Natural killer cell (primary cell): ENCODE data around the gene LGR5. TPM values are rescaled to one million over a fixed set of nuclear protein-coding genes. Genes with fewer than 3 reads are reported as not detected.

ENCODE experiments used
- ATAC-seq, 3 donors: fragments of 150-1000 bp in 2 of 3; fragments of 200-7000 bp in 1 of 3; cut with Tn5 transposase; 1 replicate in 1 of 3; 2 replicates in 2 of 3; pipeline ENCODE4 v1.10.0; 2021; ENCODE audit warnings: mild to moderate bottlenecking in 2 of 3, moderate library complexity in 2 of 3
- DNase-seq, 2 donors: peaks; one replicate each; pipeline versions ENCODE4 v3.0.0 to v3.0.0-alpha.2; 2013 to 2021; ENCODE audit warnings: mixed read lengths in 1 of 2
- H3K27ac ChIP-seq: one replicate; pipeline ENCODE4 v1.5.1; 2013; ENCODE audit warnings: mild to moderate bottlenecking, low read length
- H3K27me3 ChIP-seq: one replicate; pipeline ENCODE4 v1.6.1; 2013; ENCODE audit warnings: low read length; ENCODE audit not compliant: control insufficient read depth, insufficient read depth
- H3K36me3 ChIP-seq: one replicate; pipeline ENCODE4 v1.6.1; 2013; ENCODE audit warnings: low read length; ENCODE audit not compliant: control insufficient read depth, insufficient read depth
- H3K4me1 ChIP-seq: one replicate; pipeline ENCODE4 v1.6.1; 2013; ENCODE audit warnings: low read length; ENCODE audit not compliant: control insufficient read depth, insufficient read depth
- H3K4me3 ChIP-seq: one replicate; pipeline ENCODE4 v1.5.1; 2013; ENCODE audit warnings: low read length
- H3K9me3 ChIP-seq: one replicate; pipeline ENCODE4 v1.6.1; 2013; ENCODE audit warnings: low read length; ENCODE audit not compliant: control insufficient read depth, insufficient read depth
- H3K27ac Mint-ChIP-seq, 2 donors: one replicate each; pipeline ENCODE4 v1.8.0; 2022; ENCODE audit warnings: mild to moderate bottlenecking in 2 of 2, mixed read lengths in 2 of 2, moderate library complexity in 1 of 2
- H3K27me3 Mint-ChIP-seq, 2 donors: one replicate each; pipeline ENCODE4 v1.8.0; 2022; ENCODE audit warnings: low read depth in 2 of 2, mixed read lengths in 2 of 2
- H3K36me3 Mint-ChIP-seq: one replicate; pipeline ENCODE4 v1.8.0; 2022; ENCODE audit warnings: mixed read lengths
- H3K4me1 Mint-ChIP-seq, 2 donors: one replicate each; pipeline ENCODE4 v1.8.0; 2022; ENCODE audit warnings: mixed read lengths in 2 of 2
- H3K4me3 Mint-ChIP-seq: one replicate; pipeline ENCODE4 v1.8.0; 2022; ENCODE audit warnings: mild to moderate bottlenecking, moderate library complexity, mixed read lengths
- H3K9me3 Mint-ChIP-seq, 2 donors: one replicate each; pipeline ENCODE4 v1.8.0; 2022; ENCODE audit warnings: mixed read lengths in 2 of 2
- CTCF ChIP-seq: fragments of 200-600 bp; IDR thresholded peaks from one replicate; pipeline ENCODE4 v1.8.0; 2022; ENCODE audit warnings: antibody characterized with exemption
- WGBS: methylation state at CpG from one replicate; pipeline ENCODE4 v1.1.7; 2013; ENCODE audit warnings: missing lambda C conversion rate; ENCODE audit not compliant: insufficient coverage; 5-methylcytosine and 5-hydroxymethylcytosine counted together
- intact Hi-C: fragments of 100-400 bp; cut with micrococcal nuclease; formaldehyde crosslinking; loops from one replicate; pipeline ENCODE4 v1.14.2; 2022
- total RNA-seq, 4 donors: library from RNA; stranded (reverse); fragments of 120-200 nt in 1 of 4; gene quantifications; one replicate each; pipeline versions ENCODE4 v1.2.3 to v1.2.4, GENCODE V29; 2013 to 2022

Gene LGR5
- total RNA-seq, 3 donors from 2014 or later (not counting 1 experiment from before 2014, with no cell fraction given): not detected

- no peak overlapping the region for H3K4me3 Mint-ChIP-seq
- WGBS: 96% methylated on average over 3 of the region's 4 CpGs
- no peak overlapping the region for H3K4me3 ChIP-seq
- TF ChIP-seq CTCF: no peak
- peaks cover 0 to 2% of the 10 kb centered on the region in 2 donors for H3K9me3 Mint-ChIP-seq
- intact Hi-C loops: no loop called here
- peaks cover 12 to 25% of the 10 kb centered on the region in 2 donors for H3K27me3 Mint-ChIP-seq
- no peaks in the 10 kb centered on the region for H3K36me3 ChIP-seq
- no peak overlapping the region for H3K27ac ChIP-seq
- H3K27me3 ChIP-seq: no peaks in the 10 kb centered on the region
- DNase-seq: no peak
- no peaks in the 10 kb centered on the region for H3K36me3 Mint-ChIP-seq
- H3K27ac Mint-ChIP-seq: no peak overlapping the region
- peaks cover 4% of the 10 kb centered on the region for H3K9me3 ChIP-seq
- no peak for ATAC-seq
- H3K4me1 Mint-ChIP-seq: no peaks in the 10 kb centered on the region
- H3K4me1 ChIP-seq: no peaks in the 10 kb centered on the region
Observed at GRCh38 chr12:71425568-71426299, 13.9 kb upstream of the LGR5 start.

GRCh38 chr12:71426300-71427047 lies 13.1 kb upstream of the LGR5 start:
- intact Hi-C loops: no loop called here
- Mint-ChIP-seq H3K27ac (no peak overlapping the region), H3K9me3 (peaks cover 0 to 2% of the 10 kb centered on the region in 2 donors), H3K36me3 (no peaks in the 10 kb centered on the region), H3K4me3 (no peak overlapping the region), H3K4me1 (no peaks in the 10 kb centered on the region), H3K27me3 (peaks cover 12 to 25% of the 10 kb centered on the region in 2 donors)
- Histone ChIP-seq H3K36me3 (no peaks in the 10 kb centered on the region), H3K9me3 (no peaks in the 10 kb centered on the region), H3K27ac (no peak overlapping the region), H3K4me3 (no peak overlapping the region), H3K4me1 (no peaks in the 10 kb centered on the region), H3K27me3 (no peaks in the 10 kb centered on the region)
- ATAC-seq (no peak), DNase-seq (no peak)
- no peak for TF ChIP-seq CTCF
- WGBS: no CpG with 5 or more reads among the region's 3 CpGs

- Histone ChIP-seq H3K27ac (no peak overlapping the region), H3K4me1 (no peaks in the 10 kb centered on the region), H3K9me3 (no peaks in the 10 kb centered on the region), H3K36me3 (no peaks in the 10 kb centered on the region), H3K4me3 (no peak overlapping the region), H3K27me3 (no peaks in the 10 kb centered on the region)
- no peaks in the 10 kb centered on the region for H3K36me3 Mint-ChIP-seq
- H3K4me1 Mint-ChIP-seq: peaks cover 0 to 7% of the 10 kb centered on the region in 2 donors
- intact Hi-C loops: no loop called here
- peaks cover 9 to 17% of the 10 kb centered on the region in 2 donors for H3K27me3 Mint-ChIP-seq
- no peak for TF ChIP-seq CTCF
- H3K4me3 Mint-ChIP-seq: no peak overlapping the region
- DNase-seq (no peak), ATAC-seq (no peak)
- no peak overlapping the region for H3K27ac Mint-ChIP-seq
- WGBS: 86% methylated on average over 1 of the region's 1 CpG
- H3K9me3 Mint-ChIP-seq: peaks cover 3 to 5% of the 10 kb centered on the region in 2 donors
Observed at GRCh38 chr12:71430756-71431155, 8.8 kb upstream of the LGR5 start.
